Fibroblast of gingiva (primary cell): ENCODE measurements around the gene RNFT2.

Experiments used
- DNase-seq: peaks from one replicate; pipeline ENCODE4 v3.0.0-alpha.2; 2011; ENCODE audit warnings: low read depth

RNFT2 gene

DNA sequence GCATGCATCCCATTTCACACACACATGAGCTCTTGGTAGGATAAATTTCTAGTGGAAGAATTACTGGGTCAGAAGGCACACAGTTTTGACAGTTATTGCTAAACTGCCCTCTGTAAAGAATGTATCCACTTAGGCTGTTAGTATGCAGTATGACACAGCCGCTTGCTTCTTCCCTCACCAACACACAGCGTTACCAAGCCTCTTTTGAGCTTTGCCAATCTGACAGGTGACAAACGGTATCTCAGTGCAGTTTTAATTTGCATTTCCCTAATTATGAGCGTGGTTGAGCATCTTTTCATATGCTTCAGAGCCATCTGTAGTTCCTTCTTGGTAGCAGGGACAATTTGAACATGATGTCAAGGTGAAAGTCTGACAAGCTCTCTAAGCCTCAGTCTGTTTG lies 100.2 kb downstream of the RNFT2 start:
- DNase-seq, result no peak

GRCh38 chr12:116839287-116839830 lies 101.2 kb downstream of the RNFT2 start:
- no peak for DNase-seq

DNA sequence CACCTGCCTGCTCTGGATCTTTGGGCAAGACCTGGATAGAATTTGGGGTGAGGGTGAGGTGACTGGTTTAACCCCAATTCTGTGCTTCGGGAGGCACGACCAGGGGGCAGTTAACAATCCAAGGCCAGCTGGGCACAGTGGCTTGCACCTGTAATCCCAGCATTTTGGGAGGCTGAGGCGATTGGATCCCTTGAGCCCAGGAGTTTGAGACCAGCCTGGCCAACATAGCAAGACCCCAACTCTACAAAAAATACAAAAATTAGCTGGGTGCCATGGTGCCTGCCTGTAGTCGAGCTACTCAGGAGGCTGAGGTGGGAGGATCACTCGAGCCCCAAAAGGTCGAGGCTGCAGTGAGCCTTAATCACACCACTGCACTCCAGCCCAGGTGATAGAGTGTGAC lies 105.0 kb downstream of the RNFT2 start:
- DNase-seq, result no peak

DNA sequence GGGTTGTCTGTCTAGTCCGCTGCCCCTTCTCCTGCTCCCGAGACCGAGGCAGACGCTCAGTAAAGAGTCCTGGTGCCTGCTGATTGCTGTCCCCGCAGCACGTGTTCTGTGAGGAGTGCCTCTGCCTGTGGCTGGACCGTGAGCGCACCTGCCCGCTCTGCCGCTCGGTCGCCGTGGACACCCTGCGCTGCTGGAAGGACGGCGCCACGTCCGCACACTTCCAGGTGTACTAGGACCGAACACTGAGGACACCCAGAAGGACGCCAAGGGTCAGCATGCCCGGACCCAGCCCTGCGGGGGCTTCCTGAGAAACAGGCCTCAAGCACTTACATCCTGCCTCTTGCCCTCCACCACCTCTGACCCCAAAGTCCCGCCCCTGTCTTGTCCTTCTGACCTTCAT lies 111.1 kb downstream of the RNFT2 start:
- no peak for DNase-seq

DNA sequence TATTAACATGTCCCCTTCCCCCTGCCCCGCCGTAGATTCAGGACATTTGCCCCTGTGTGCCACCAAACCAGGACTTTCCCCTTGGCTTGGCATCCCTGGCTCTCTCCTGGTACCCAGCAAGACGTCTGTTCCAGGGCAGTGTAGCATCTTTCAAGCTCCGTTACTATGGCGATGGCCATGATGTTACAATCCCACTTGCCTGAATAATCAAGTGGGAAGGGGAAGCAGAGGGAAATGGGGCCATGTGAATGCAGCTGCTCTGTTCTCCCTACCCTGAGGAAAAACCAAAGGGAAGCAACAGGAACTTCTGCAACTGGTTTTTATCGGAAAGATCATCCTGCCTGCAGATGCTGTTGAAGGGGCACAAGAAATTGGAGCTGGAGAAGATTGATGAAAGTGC lies 114.2 kb downstream of the RNFT2 start:
- DNase-seq, result no peak

DNA sequence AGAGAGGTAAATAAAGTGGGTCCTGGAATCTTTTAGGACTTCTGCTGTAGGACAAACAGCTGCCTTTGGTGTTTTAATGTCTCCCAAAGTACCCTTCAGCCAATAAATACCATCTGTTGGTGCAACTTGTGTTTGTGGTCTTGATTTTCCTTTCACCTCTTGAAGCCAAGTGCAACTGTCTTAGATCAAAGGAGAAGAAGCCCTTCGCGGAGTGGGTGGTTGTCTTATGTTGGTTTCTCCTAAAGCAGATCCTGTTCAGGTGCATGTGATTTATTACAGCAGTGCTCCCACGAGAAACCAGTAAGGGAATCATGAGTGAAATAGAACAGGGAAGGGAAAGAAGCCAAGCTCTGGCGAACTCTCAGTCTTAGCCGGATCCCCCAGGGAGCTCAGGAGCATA lies 115.4 kb downstream of the RNFT2 start:
- no peak for DNase-seq

DNA sequence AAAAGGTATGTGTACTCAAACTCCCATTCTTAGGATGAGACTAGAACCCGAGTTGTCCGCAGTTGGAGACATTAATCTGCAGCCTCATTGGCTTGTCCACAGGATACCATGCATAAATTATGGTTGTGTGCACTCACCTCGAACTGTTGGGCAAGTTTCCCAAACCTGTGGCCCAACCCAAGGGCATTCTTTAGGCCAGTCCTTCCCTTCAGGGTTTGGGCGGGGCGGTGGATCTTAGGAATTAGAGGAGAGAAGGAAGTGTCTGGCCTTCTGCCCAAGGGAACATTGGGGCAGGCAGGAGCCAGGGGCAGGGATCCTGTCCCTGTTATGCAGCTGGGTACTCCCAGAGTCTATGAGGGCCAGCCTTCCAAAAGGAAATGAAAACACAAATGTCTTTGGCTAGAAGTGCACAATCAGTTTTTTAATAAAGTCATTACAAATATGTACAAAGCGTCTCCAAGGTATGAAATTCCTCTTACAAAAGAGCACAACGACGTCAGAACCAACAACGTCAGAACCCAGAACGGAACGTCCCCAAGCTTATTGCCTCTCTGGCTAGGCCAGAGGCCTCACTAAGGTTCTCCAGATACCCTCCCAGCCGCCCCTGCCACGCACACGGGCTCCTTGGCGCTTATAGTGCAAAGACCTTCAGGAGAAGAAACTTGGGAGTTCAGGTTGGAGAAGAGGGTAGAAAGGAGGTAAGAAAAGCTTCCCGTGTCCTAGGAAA lies 117.8 kb downstream of the RNFT2 start:
- no peak for DNase-seq

DNA sequence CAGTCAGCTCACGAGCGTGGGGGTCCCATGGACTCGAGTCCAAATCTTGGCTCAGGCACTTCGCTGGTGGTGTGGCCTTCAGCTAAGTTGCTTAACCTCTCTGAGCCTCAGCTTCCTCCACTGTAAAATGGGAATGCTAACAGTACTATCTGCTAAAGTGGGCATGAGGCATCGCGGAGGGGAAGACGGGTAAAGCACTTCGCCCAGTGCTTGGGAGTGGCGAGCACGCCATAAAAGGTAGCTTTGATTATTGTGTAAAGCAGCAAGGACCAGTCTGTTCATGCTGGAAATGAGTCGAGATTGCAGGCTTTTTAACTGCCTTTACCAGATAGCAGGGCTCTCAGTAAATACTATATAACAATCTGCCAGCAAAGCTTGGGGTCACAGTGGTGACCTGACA lies 118.6 kb downstream of the RNFT2 start:
- no peak for DNase-seq

- DNase-seq, result no peak
Observed at GRCh38 chr12:116859079-116859478, 121.0 kb downstream of the RNFT2 start.

GRCh38 chr12:116860263-116860662 lies 122.1 kb downstream of the RNFT2 start:
- no peak for DNase-seq

DNA sequence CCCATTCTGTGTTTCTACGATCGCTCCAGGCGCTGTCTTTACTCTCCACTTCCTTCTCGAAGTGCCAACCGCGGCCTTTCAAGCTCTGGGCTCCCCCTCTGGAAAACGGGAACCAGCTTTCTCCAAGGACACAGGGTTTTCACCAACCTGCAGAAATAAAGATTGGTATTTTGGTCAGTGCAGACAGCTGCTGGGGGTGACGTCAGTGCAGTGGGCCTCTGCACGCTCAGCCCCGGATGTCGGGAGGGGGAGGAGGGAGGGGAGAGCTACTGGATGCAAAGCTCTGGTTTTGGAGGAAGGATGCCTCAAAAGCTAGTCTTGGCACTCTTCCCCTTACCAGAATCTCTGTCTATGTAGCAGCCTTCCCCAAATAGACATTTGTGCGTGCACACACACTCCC lies 123.2 kb downstream of the RNFT2 start:
- peak; percentile 24 for DNase-seq

- DNase-seq, result no peak
Observed at GRCh38 chr12:116862167-116862566, 124.1 kb downstream of the RNFT2 start.

- DNase-seq, result no peak
Observed at GRCh38 chr12:116863275-116863767, 125.2 kb downstream of the RNFT2 start.

DNA sequence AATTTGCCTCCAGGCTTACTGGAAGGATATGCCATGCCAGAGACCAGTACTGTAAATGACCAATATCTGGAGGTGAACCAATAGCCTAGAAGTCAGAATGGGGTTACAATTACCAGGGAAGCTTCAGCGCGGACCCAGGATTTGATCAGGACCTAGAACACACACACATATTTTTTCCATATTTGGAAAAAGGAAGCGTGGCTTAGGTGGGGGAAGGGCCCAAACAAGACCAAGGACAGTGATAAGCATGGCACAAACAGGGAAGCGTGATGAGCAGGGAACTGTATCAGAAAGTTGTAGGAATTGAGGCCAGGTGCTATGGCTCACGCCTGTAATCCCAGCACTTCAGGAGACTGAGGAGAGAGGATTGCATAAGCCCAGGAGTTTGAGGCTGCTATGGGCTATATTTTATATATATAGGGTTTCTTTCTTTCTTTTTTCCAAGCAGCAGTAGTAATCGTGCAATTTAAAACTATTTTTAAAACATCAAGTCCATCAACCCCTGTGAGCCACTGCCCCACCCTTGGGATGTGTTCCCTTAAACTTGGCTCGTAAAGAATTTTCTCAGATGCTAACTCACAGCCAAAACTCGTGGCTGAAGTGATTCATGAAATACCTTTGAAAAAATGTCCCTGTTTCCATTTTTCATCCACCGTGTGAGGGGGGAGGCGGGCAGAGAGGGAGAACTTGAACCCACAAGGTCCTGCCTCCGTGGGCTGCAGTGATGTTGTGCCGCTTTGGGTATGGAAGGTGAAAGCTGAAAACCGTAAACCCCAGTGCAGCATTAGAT lies 126.5 kb downstream of the RNFT2 start:
- peak; percentile 10 for DNase-seq

DNA sequence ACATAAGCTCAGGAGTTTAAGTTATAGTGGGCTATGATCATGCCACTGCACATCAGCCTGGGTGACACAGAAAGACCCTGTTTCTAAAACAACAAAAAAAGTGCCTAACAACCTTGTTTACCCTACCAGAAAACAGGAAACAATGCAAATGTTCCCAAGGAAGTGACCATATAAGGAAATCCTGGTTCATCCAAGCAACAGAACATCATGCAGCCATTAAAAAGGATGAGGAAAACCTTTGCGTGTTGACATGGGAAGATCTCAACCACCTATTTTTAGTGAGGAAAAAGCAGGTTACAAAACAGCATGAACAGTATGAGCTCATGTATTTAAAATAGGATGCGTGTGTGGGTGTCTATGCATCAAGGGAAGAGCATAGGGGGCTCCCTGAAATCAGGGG lies 129.4 kb downstream of the RNFT2 start:
- DNase-seq, result no peak

GRCh38 chr12:116870306-116870705 lies 132.2 kb downstream of the RNFT2 start:
- DNase-seq, result no peak

DNA sequence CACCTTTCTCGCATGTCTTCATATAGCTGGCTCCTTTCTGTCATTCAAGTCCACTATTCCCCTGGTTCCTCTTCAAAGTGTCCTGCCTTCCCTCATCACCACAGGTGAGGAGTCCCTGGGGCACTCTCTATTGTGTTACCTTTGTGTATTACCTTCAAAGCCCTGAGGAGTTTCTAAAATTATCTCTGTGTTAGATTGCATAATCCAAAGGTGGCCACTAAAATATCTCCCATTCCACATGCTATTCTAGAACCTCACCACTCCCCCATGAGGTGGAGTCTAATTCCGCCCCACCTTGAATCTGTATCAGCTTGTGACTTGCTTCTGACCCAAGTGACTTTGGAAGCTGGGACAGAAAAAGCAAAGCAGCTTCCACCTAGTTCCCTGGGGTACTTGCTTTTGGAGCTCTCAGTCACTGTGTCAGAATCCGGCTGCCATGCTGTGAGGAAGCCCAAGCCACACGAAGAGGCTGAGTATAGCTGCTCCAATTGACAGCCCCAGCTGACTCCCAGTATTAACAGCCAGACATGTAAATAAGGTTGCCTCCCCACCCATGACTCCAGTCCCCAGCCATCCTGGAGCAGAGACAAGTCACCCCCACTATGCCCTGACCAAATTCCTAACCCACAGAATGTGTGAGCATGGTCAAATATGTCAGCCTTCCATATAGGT lies 136.3 kb downstream of the RNFT2 start:
- no peak for DNase-seq

GRCh38 chr12:116876151-116876869 lies 138.2 kb downstream of the RNFT2 start:
- DNase-seq, result no peak

DNA sequence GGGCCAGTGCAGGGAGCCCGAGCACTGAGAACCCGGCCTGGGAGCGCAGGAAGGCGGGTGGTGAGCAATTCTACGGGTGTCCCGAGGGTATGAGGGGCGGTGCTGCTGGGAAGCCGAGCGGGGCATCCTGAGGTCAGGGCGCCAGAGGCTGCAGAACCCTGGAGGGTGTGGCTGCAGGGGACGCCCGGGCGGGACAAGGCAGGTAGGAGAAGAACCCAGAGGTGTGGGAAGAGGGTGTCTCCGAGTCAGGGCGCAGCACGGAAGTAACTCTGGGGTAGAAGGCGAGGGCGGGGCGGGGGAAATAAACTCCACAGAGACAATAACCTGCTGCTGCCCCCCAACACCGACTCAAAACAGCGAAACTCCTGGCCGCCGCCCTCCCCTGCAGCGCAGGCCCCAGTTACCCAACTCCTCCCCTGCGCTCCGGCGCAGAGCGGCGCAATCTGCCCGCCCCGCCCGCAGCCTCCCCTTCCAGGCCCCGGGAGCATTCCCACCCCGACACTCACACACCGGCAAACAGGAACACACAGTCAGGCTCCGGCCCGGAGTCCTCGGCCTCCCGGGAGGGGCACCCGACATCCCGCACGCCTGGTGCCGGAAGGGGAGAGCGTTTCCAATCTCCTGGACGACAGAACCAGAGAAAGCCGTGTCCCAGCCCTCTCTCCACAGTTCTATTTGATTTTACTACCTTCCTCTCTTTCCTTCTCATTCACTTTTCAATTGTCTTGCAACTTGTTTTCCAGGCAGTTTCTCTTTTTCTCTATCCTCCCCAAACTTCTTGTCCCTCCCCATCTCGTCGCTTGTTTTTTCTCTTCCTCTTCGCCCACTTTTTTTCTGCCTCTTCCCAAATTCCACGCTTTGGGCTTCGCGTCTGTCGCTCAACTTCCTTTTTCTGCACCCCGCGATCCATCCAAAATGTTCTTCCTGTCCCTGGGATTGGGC lies 140.7 kb downstream of the RNFT2 start:
- DNase-seq, result no peak

- no peak for DNase-seq
Observed at GRCh38 chr12:116879509-116880212, 141.5 kb downstream of the RNFT2 start.
